Kidney (tissue), 14 donors: ENCODE measurements around the gene KCNK7. TPM values are rescaled to one million over a fixed set of nuclear protein-coding genes. Genes with fewer than 3 reads are reported as not detected.

Experiments
- DNase-seq, 5 donors: peaks; one replicate each; pipeline ENCODE4 v3.0.0-alpha.2; 2013 to 2020
- FAIRE-seq: peaks from 2 replicates; lab custom pipeline; 2012; peaks lifted over from hg19 to GRCh38; lab: Jason Lieb, UNC
- H3K27ac ChIP-seq, 2 donors: one replicate each; pipeline ENCODE4 v1.7.0; 2013; ENCODE audit warnings: low read depth in 2 of 2, low read length in 2 of 2, inconsistent platforms in 1 of 2
- H3K27me3 ChIP-seq: one replicate; pipeline ENCODE4 v1.7.1; 2013; ENCODE audit warnings: low read length, inconsistent platforms; ENCODE audit not compliant: control insufficient read depth, insufficient read depth
- H3K36me3 ChIP-seq, 3 donors: one replicate each; pipeline versions ENCODE4 v1.7.0 to v1.7.1; 2013; ENCODE audit warnings: low read length in 3 of 3, control low read depth in 1 of 3, inconsistent platforms in 1 of 3; ENCODE audit not compliant: insufficient read depth in 3 of 3, control insufficient read depth in 2 of 3
- H3K4me1 ChIP-seq, 3 donors: one replicate each; pipeline versions ENCODE4 v1.7.0 to v1.7.1; 2013; ENCODE audit warnings: low read length in 3 of 3, inconsistent platforms in 1 of 3, low read depth in 1 of 3; ENCODE audit not compliant: control insufficient read depth in 2 of 3, insufficient read depth in 2 of 3
- H3K4me3 ChIP-seq, 3 donors: one replicate each; pipeline versions ENCODE4 v1.7.0 to v1.8.1; 2013; ENCODE audit warnings: low read length in 3 of 3, control low read depth in 1 of 3, inconsistent platforms in 1 of 3
- H3K9ac ChIP-seq, 3 donors: one replicate each; pipeline versions ENCODE4 v1.7.0 to v1.7.1; 2013; ENCODE audit warnings: low read length in 3 of 3, control low read depth in 1 of 3, inconsistent platforms in 1 of 3
- H3K9me3 ChIP-seq, 3 donors: one replicate each; pipeline versions ENCODE4 v1.7.0 to v1.7.1; 2013; ENCODE audit warnings: low read length in 3 of 3, control low read depth in 1 of 3, inconsistent platforms in 1 of 3; ENCODE audit not compliant: control insufficient read depth in 2 of 3, insufficient read depth in 1 of 3
- CTCF ChIP-seq: IDR thresholded peaks from 3 replicates; pipeline ENCODE4 v1.5.1; 2012; ENCODE audit warnings: mild to moderate bottlenecking, moderate library complexity, borderline replicate concordance; ENCODE audit not compliant: insufficient read depth; ENCODE audit errors: extremely low read depth
- intact Hi-C: fragments of 100-400 bp; cut with DNase I; formaldehyde crosslinking; loops from one replicate; pipeline ENCODE4 v1.11.1; 2022
- polyA plus RNA-seq: library from polyadenylated mRNA; stranded (reverse); fragments of 350-450 nt; fragmentation: Illumina TruSeq; extraction: RNeasy Lipid Tissue Mini Kit (QIAGEN cat#74804); gene quantifications from one replicate; pipeline ENCODE4 v1.2.3, GENCODE V29; 2014; ENCODE audit warnings: low read depth, low replicate concordance; ENCODE audit not compliant: insufficient read depth
- total RNA-seq: library from RNA; stranded (reverse); fragmentation: NEBNext Ultra II Directional; extraction: Animal tissue kit (Norgen Biotek cat#: 25700); gene quantifications from one replicate; pipeline ENCODE4 v1.2.1, GENCODE V29; 2021
- donor health status: control.
- donor health status: control.
- donor health status: control.
- donor health status: control.
- donor health status: control.
- donor health status: DM: yes; HTN: yes; CAD: no.
- donor health status: Normal renal cell carcinoma (clear cell type).

The KCNK7 gene
- total and polyA plus RNA-seq, 2 donors from 2014 or later, result 0.25 TPM; not detected in 1

- intact Hi-C loops, result no loop called here
- no peak overlapping the region for H3K9ac ChIP-seq
- H3K4me1 ChIP-seq, result peaks cover 0 to 46% (median 0%) of the 10 kb centered on the region in 3 donors
- no peak for TF ChIP-seq CTCF
- H3K27ac ChIP-seq, result no peak overlapping the region
- H3K9me3 ChIP-seq, result no peaks in the 10 kb centered on the region
- DNase-seq (no peak), FAIRE-seq (no peak)
- H3K36me3 ChIP-seq, result peaks cover 2 to 20% (median 19%) of the 10 kb centered on the region in 3 donors
- no peak overlapping the region for H3K4me3 ChIP-seq
- no peaks in the 10 kb centered on the region for H3K27me3 ChIP-seq
Measured at GRCh38 chr11:65609665-65610064, 14.1 kb upstream of the KCNK7 start.

GRCh38 chr11:65609229-65609628 lies 13.6 kb upstream of the KCNK7 start:
- TF ChIP-seq CTCF, result no peak
- no peak for FAIRE-seq
- Histone ChIP-seq H3K27me3 (no peaks in the 10 kb centered on the region), H3K9ac (no peak overlapping the region), H3K9me3 (no peaks in the 10 kb centered on the region), H3K27ac (no peak overlapping the region), H3K4me1 (peaks cover 0 to 46% (median 0%) of the 10 kb centered on the region in 3 donors), H3K4me3 (no peak overlapping the region), H3K36me3 (peaks cover 2 to 24% (median 20%) of the 10 kb centered on the region in 3 donors)
- intact Hi-C loops, result no loop called here
- no peak for DNase-seq

GRCh38 chr11:65607614-65608426 lies 12.2 kb upstream of the KCNK7 start:
- FAIRE-seq (no peak), DNase-seq (peak in 1 of 5 donors; percentile 67)
- Histone ChIP-seq H3K9me3 (no peaks in the 10 kb centered on the region), H3K9ac (no peak overlapping the region), H3K36me3 (peaks cover 2 to 35% (median 25%) of the 10 kb centered on the region in 3 donors), H3K27me3 (no peaks in the 10 kb centered on the region), H3K4me3 (peak overlapping the region in 1 of 3 donors; percentile 9), H3K27ac (no peak overlapping the region), H3K4me1 (peaks cover 0 to 40% (median 0%) of the 10 kb centered on the region in 3 donors)
- intact Hi-C loops, result no loop called here
- TF ChIP-seq CTCF, result no peak
